Astrocyte of the spinal cord (primary cell): ENCODE measurements around the gene GDPD3.

Experiments used
- DNase-seq: peaks from one replicate; pipeline ENCODE4 v3.0.0; 2011; ENCODE audit warnings: low read depth, low spot score
- H3K4me3 ChIP-seq: 2 replicates; pipeline ENCODE4 v1.5.1; 2011; ENCODE audit warnings: low read depth, mild to moderate bottlenecking, low read length, moderate library complexity
- in situ Hi-C: cut with HindIII; loops from 2 replicates; pipeline ENCODE4 v1.10.0; 2017; ENCODE audit warnings: low sequenced_read_pairs
- TF ChIP-seq, protein P1 (sequence below): IDR thresholded peaks from 2 replicates; pipeline ENCODE4 v1.5.1; 2012; ENCODE audit warnings: low read depth, mild to moderate bottlenecking, low read length, inconsistent platforms

GDPD3 gene

DNA sequence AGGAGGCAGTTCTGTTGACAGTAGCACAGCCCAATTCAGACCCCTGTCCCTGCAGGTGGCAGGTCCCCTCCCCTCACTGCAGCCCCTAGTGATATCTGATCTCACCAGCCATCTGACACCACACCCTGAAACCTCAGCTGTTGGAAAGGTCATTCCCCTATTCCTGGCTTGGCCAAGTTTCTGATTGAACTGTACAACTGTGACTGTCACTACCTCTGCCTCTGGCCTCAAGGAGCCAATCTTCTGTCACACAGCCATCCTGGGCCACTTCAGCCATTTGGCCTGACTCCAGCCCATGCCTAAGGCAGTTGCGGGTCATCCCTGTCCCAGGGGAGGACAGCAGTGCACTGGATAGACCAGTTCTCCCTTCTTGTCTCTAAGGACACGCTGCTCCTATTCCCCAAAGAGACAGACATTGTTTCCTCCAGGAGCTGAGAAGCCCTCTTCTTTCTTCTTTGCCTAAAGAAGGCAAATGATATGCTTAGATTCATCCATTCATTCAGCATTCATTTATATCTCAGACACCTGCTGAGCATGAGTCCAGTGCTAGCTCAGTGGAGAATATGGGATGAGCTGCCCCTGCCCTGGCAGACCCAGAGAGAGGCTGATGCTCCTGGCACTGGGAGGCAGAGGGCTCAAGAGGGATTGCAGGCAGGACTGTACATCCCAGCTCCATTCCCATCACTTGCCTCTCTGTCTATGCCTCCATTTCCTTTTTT lies 52.3 kb downstream of the GDPD3 start:
- in situ Hi-C loops, result no loop called here
- TF ChIP-seq, protein P1, sequence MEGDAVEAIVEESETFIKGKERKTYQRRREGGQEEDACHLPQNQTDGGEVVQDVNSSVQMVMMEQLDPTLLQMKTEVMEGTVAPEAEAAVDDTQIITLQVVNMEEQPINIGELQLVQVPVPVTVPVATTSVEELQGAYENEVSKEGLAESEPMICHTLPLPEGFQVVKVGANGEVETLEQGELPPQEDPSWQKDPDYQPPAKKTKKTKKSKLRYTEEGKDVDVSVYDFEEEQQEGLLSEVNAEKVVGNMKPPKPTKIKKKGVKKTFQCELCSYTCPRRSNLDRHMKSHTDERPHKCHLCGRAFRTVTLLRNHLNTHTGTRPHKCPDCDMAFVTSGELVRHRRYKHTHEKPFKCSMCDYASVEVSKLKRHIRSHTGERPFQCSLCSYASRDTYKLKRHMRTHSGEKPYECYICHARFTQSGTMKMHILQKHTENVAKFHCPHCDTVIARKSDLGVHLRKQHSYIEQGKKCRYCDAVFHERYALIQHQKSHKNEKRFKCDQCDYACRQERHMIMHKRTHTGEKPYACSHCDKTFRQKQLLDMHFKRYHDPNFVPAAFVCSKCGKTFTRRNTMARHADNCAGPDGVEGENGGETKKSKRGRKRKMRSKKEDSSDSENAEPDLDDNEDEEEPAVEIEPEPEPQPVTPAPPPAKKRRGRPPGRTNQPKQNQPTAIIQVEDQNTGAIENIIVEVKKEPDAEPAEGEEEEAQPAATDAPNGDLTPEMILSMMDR, result no peak
- no peak overlapping the region for H3K4me3 ChIP-seq
- no peak for DNase-seq

DNA sequence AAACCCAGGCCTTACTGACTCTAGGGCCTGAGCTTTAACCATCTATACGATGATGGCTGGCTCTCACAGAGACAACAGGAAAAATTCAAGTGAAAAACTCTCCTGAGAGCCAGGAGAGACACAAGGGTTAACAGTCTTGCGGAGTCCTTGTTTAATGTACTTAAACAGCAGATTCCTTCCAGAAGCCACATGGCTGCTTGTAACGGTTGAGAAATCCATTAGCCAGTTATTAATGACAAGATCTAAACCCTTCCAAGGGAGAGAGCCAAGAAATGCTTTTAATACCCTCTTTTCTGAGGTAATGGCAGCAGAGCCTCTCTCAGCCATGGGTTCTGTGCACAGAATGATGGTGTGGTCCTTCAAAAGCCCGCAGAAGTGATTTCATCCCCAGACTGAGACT lies 53.0 kb downstream of the GDPD3 start:
- in situ Hi-C loops, result no loop called here
- DNase-seq, result no peak
- TF ChIP-seq, protein P1, result no peak

DNA sequence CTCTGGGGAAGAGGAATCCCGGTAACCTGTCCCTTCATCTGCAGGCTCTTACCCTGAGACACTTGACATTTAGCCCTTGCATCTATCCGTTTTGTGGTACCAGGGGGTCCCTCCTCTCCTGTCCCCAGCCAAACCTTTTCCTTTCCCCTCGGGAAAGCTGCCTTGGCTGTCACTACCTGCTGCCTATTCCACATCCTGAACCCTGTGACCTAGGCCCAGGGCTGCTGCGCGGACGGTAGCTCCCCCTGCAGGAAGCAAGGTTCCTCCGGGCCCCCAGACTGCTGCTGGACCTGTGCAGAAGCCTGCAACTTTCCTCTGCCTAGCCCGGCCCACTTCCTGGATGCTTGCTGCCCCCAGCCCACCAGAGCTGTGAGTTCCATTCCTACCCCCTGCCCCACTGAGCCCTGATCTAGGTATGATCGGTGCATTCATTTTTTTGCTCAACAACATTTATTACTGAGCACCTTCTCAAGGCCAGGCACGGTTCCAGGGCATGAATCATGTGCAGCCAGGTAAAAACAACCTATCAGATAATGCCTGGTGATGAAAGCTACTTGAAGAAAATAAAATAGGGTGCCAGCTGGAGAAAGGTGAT lies 58.3 kb downstream of the GDPD3 start:
- DNase-seq, result no peak
- in situ Hi-C loops, result no loop called here
- no peak overlapping the region for H3K4me3 ChIP-seq
- TF ChIP-seq, protein P1, result peak; percentile 69

More for the DNA sequence above, 53.0 kb downstream of the GDPD3 start:
- H3K4me3 ChIP-seq, result no peak overlapping the region
